ENCODE measurements around the gene ADCY10. TPM values are rescaled to one million over a fixed set of nuclear protein-coding genes. Genes with fewer than 3 reads are reported as not detected.
"Not testable (repeated sequence)": the region's sequence is repeated elsewhere in the genome, so short reads cannot be mapped to it uniquely, and the experiment has no call there.

Gene ADCY10
- total RNA-seq, 1 experiment from 2014 or later = 0.46 TPM

- POLR2A ChIA-PET (ENCODE audit: unreplicated experiment); H3K79me2 ChIP-seq (ENCODE audit: low read depth); H3K36me3 ChIP-seq (ENCODE audit: low read depth); H3K4me2 ChIP-seq; H3F3A ChIP-seq (ENCODE audit: insufficient read depth, low read depth); H3K27ac ChIP-seq; H2AFZ ChIP-seq; intact Hi-C loops (cut with micrococcal nuclease; ENCODE audit: unreplicated experiment); BruUV-seq (replicated peaks); H3K9me2 ChIP-seq (ENCODE audit: insufficient read depth); H3K4me1 ChIP-seq (replicated peaks; ENCODE audit: insufficient read depth); H4K20me1 ChIP-seq (ENCODE audit: insufficient read depth); DNase-seq; CTCF ChIA-PET; H3K9me3 ChIP-seq (ENCODE audit: insufficient read depth, low read depth); H3K27me3 ChIP-seq (ENCODE audit: insufficient read depth, low read depth); H3K4me3 ChIP-seq: not testable (repeated sequence)
Measured at GRCh38 chr1:167865804-167866308, 48.1 kb downstream of the ADCY10 start.

GRCh38 chr1:167865193-167865592 is 48.7 kb downstream of the ADCY10 start:
- CTCF ChIA-PET; H3K79me2 ChIP-seq (ENCODE audit: low read depth); H3K4me3 ChIP-seq; H2AFZ ChIP-seq; H3F3A ChIP-seq (ENCODE audit: insufficient read depth, low read depth); BruUV-seq (replicated peaks); DNase-seq; H3K9me3 ChIP-seq (ENCODE audit: insufficient read depth, low read depth); H4K20me1 ChIP-seq (ENCODE audit: insufficient read depth); H3K4me2 ChIP-seq; H3K27ac ChIP-seq; H3K9me2 ChIP-seq (ENCODE audit: insufficient read depth); H3K27me3 ChIP-seq (ENCODE audit: insufficient read depth, low read depth); intact Hi-C loops (cut with micrococcal nuclease; ENCODE audit: unreplicated experiment); H3K36me3 ChIP-seq (ENCODE audit: low read depth); H3K4me1 ChIP-seq (replicated peaks; ENCODE audit: insufficient read depth): not testable (repeated sequence)
- POLR2A ChIA-PET (ENCODE audit: unreplicated experiment) = interaction anchor here (0.6 kb wide), 1 partner anchor 11 kb away, joined by 4 read pairs; no protein-coding TSS in a partner anchor

- BruUV-seq (replicated peaks) = no TSS peak
- TF ChIP-seq CTCF (conservative IDR thresholded peaks at IDR 0.05) (no peak), EZH2 (IDR thresholded peaks at IDR 0.05; ENCODE audit: low read depth) (no peak)
- H2AFZ ChIP-seq = no peak overlapping the region
- no peaks in the 10 kb centered on the region for H3K9me3 ChIP-seq (ENCODE audit: insufficient read depth, low read depth)
- H3K27ac ChIP-seq = no peak overlapping the region
- no peaks in the 10 kb centered on the region for H3K27me3 ChIP-seq (ENCODE audit: insufficient read depth, low read depth)
- ChIA-PET CTCF (no interaction called here), POLR2A (ENCODE audit: unreplicated experiment) (interaction anchor here (0.6 kb wide), 1 partner anchor 11 kb away, joined by 4 read pairs; no protein-coding TSS in a partner anchor)
- H3K4me3 ChIP-seq = no peak overlapping the region
- no peak overlapping the region for H3K4me2 ChIP-seq
- no peak for DNase-seq
- no peaks in the 10 kb centered on the region for H4K20me1 ChIP-seq (ENCODE audit: insufficient read depth)
- H3K9me2 ChIP-seq (ENCODE audit: insufficient read depth) = no peaks in the 10 kb centered on the region
- no peaks in the 10 kb centered on the region for H3K79me2 ChIP-seq (ENCODE audit: low read depth)
- H3K36me3 ChIP-seq (ENCODE audit: low read depth) = no peaks in the 10 kb centered on the region
- intact Hi-C loops (cut with micrococcal nuclease; ENCODE audit: unreplicated experiment) = no loop called here
- H3F3A ChIP-seq (ENCODE audit: insufficient read depth, low read depth) = no peaks in the 10 kb centered on the region
- H3K4me1 ChIP-seq (replicated peaks; ENCODE audit: insufficient read depth) = no peaks in the 10 kb centered on the region
Measured at GRCh38 chr1:167864392-167865032, 49.4 kb downstream of the ADCY10 start.

- no peak for TF ChIP-seq EZH2 (IDR thresholded peaks at IDR 0.05; ENCODE audit: low read depth)
- TF ChIP-seq CTCF (conservative IDR thresholded peaks at IDR 0.05) = no peak
Measured at GRCh38 chr1:167863921-167864279, 50.0 kb downstream of the ADCY10 start.

GRCh38 chr1:167863191-167863920 is 50.6 kb downstream of the ADCY10 start:
- H2AFZ ChIP-seq; H3K27me3 ChIP-seq (ENCODE audit: insufficient read depth, low read depth); CTCF ChIA-PET; H4K20me1 ChIP-seq (ENCODE audit: insufficient read depth); H3F3A ChIP-seq (ENCODE audit: insufficient read depth, low read depth); H3K4me2 ChIP-seq; H3K9me2 ChIP-seq (ENCODE audit: insufficient read depth); H3K4me1 ChIP-seq (replicated peaks; ENCODE audit: insufficient read depth); DNase-seq; POLR2A ChIA-PET (ENCODE audit: unreplicated experiment); BruUV-seq (replicated peaks); H3K79me2 ChIP-seq (ENCODE audit: low read depth); H3K4me3 ChIP-seq; intact Hi-C loops (cut with micrococcal nuclease; ENCODE audit: unreplicated experiment); H3K27ac ChIP-seq; H3K36me3 ChIP-seq (ENCODE audit: low read depth); H3K9me3 ChIP-seq (ENCODE audit: insufficient read depth, low read depth): not testable (repeated sequence)

More at GRCh38 chr1:167863921-167864279, 50.0 kb downstream of the ADCY10 start:
- Histone ChIP-seq H3K9me3 (ENCODE audit: insufficient read depth, low read depth) (no peaks in the 10 kb centered on the region), H3K79me2 (ENCODE audit: low read depth) (no peaks in the 10 kb centered on the region), H3K36me3 (ENCODE audit: low read depth) (no peaks in the 10 kb centered on the region), H4K20me1 (ENCODE audit: insufficient read depth) (no peaks in the 10 kb centered on the region), H3K4me3 (no peak overlapping the region), H3K27me3 (ENCODE audit: insufficient read depth, low read depth) (no peaks in the 10 kb centered on the region), H3K27ac (no peak overlapping the region), H3K4me1 (replicated peaks; ENCODE audit: insufficient read depth) (no peaks in the 10 kb centered on the region), H3K4me2 (no peak overlapping the region), H3K9me2 (ENCODE audit: insufficient read depth) (no peaks in the 10 kb centered on the region), H3F3A (ENCODE audit: insufficient read depth, low read depth) (no peaks in the 10 kb centered on the region), H2AFZ (no peak overlapping the region)
- ChIA-PET CTCF (no interaction called here), POLR2A (ENCODE audit: unreplicated experiment) (no interaction called here)
- intact Hi-C loops (cut with micrococcal nuclease; ENCODE audit: unreplicated experiment) = no loop called here
- no TSS peak for BruUV-seq (replicated peaks)
- DNase-seq = no peak
